ENCODE measurements around the gene UBALD1.

The UBALD1 gene

GRCh38 chr16:4614571-4615383, at the start of gene UBALD1:
Gene UBALD1, minus strand, starts transcription at chr16:4614888. Its CDS starts 91 bp downstream, at chr16:4614797.
- peak; percentile 90 for DNase-seq

DNA sequence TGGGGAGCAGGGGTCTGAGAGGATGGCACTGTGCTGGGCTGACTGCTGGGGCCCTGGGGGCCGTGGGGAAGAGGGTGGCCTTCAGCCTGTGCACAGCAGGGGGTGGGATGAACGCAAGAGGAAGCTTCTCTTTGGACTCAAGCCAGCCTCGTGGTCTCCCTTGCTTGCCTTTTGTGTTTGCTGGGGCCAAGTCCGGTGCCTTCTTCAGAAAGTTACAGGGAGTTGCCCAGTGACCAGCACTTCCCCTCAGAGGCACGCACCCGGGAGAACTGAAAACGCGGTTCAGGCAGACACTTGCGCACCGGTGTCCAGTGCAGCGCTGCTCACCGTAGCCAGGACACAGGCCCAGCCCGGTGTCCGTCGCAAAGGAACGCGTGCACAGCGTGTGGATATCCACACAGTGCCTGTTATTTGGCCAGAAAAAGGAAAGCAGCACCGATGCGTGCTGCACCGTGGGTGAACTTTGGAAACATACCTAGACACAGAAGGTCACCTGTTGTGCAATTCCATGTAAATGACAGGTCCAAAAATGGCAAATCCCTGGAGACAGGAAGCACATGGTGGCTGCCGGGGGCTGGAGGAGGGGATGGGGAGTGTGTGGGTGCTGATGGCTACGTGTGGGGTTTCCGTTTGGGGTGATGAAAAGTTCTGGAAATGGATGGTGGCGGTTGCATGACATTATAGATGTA, 49.2 kb upstream of the UBALD1 start:
- no peak for DNase-seq

- no peak for DNase-seq
These were observed 48.7 kb upstream of the UBALD1 start for GRCh38 chr16:4663465-4663776.

GRCh38 chr16:4661661-4662060, 47.0 kb upstream of the UBALD1 start:
- no peak for DNase-seq

- DNase-seq: peak; percentile 50
These were observed 45.8 kb upstream of the UBALD1 start for GRCh38 chr16:4660454-4661007.

DNA sequence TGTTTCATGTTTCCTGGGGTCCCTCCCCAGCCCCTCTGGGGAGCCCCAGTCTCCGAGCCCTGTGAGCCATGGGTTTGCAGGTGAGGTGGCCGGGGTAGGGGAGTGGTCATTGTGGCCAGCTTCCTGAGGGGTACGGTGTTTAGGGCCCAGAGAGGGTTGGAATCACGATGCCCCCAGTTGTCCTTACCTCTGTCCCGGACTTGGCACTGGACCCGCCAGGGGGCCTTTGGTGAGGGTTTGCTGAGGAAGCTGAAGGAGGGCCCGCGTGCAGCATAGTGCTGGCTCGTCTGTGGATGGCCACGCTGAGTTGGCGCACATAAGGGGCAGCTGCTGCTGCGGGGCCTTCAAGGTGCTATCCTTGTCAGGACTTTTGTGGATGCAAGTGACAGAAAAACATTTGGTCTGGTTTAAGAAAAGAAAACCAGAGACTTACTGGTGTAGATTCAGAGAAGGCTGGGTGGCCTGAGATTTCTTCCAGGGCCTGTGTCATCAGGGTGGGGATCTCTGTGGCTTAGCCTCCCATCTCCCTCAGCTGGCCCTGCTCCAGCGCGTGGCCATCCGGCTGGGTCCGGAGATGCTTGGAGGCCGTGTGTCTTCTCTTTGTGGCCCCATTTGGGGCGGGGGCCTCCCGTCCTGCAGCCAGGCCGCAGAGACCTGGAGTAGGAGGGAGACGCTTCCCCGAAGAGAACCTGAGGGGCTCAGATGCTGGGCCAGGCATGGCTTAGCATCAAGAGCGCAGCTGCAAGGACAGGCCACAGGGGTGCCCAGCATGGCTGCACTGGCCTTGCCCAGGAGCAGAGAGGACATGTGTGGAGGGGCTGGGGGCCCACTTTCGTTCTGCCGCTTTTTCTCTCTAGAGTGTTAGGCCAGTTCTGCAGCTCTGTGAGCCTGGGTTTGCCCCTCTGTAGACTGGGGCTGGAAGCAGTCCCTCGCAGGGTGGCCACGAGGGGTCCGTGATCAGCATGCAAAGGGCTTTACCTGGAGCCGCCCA, 45.0 kb upstream of the UBALD1 start:
- DNase-seq: no peak

GRCh38 chr16:4656695-4657686, 42.3 kb upstream of the UBALD1 start:
- no peak for DNase-seq

DNA sequence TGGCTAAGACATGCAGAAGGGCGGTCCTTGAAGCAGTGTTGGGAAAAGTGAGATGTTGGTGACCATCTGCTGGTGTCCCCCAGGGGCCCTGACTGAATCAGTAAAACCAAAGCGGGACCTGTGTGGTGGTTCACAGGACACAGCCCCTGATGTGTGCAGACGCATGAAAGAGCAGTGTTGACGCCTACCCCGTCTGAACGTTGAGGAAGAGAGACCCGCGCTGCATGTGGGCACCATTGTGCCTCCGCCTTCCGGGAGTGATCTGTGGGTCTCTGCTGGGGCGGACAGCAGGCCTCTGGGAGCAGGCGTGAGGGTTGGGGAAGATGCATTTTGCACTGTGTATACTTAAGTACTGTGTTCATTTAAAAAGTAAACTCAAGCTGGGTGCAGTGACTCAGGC, 41.5 kb upstream of the UBALD1 start:
- no peak for DNase-seq

DNA sequence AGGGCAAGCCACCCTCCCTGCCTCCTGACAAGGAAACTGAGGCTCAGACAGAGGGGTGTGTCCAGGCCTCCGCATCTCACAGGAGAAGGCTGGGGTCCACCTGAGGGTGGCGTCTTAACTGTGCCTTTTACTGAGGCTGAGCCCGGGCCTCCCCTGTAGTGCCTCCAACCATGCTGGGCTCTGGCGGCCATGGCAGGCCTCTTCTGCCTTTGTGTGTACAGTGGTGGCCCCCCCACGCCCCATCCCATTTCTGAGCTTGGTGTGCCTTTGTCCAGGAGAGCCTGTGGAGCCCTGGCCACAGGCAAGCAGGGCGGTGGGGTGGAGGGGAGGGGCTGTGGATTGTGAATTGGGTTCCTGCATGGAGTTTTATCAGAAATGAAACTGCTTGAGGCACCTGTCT, 41.1 kb upstream of the UBALD1 start:
- no peak for DNase-seq

DNA sequence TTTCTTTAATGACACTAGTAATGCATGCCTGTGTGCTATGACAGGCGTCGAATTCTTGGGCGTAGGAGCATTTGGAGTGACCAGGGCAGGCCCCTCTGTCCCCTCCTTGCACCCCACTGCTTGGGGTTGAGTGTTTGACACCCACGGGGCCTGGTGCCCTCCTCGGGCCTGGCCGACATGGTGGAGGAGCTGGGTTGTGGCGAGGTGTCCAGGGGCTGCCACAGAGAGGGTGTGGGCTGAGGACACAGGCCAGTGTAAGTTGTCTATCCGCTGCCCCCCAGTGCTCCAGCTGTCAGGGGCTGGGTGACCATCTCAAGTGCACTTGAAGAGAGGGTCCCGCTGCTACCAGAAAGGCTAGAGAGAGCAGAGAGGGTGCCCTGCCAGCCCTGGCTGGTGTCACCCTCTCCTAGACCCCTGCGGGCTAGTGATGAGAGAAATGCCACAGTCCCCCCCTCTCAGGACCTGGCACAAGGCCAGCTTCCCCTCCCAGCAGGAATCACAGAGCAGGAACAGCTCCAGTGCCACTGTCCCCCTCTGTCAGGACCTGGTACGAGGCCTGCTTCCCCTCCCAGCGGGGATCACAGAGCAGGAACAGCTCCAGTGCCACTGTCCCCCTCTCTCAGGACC, 40.4 kb upstream of the UBALD1 start:
- DNase-seq: no peak

GRCh38 chr16:4654011-4654963, 39.6 kb upstream of the UBALD1 start:
- DNase-seq: no peak

GRCh38 chr16:4652561-4652960, 37.9 kb upstream of the UBALD1 start:
- DNase-seq: no peak

DNA sequence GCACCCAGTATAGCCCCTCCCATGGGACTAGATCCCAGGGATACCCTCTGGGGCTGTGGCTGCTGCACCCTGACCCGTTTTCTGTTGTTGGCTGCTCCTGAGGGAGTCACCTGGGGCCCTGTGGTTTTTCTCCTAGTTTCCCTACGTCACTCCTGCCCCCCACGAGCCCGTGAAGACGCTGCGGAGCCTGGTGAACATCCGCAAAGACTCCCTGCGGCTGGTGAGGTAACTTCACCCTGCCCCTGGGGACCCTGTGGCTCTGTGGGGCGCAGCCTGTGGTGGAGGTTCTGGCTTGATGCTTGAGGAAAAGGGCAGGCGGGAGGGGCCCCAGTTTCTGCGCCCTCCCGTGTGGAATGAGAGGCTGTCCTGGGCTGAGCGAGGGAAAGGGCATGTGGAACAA, 37.1 kb upstream of the UBALD1 start:
- DNase-seq: no peak

- peak; percentile 54 for DNase-seq
These were observed 35.9 kb upstream of the UBALD1 start for GRCh38 chr16:4650443-4651074.

- no peak for DNase-seq
These were observed 35.2 kb upstream of the UBALD1 start for GRCh38 chr16:4649744-4650442.

GRCh38 chr16:4648917-4649316, 34.2 kb upstream of the UBALD1 start:
- no peak for DNase-seq

DNA sequence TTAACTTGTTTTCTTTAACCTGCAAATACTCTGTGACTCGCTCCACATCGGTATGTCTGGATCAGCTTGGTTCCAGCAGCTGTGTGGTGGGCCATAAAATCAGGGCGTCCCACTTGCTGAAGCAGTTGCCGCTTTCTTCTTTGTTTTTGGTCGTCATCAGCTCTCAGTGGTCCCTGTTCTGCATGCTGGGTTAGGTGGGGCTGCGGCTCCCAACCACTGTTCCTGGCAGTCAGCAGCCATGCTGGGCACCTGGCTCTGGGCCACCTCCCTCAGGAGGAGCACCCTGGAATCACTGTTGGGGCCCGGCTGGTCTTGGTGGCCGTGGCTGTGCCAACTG, 32.9 kb upstream of the UBALD1 start:
- DNase-seq: no peak

DNA sequence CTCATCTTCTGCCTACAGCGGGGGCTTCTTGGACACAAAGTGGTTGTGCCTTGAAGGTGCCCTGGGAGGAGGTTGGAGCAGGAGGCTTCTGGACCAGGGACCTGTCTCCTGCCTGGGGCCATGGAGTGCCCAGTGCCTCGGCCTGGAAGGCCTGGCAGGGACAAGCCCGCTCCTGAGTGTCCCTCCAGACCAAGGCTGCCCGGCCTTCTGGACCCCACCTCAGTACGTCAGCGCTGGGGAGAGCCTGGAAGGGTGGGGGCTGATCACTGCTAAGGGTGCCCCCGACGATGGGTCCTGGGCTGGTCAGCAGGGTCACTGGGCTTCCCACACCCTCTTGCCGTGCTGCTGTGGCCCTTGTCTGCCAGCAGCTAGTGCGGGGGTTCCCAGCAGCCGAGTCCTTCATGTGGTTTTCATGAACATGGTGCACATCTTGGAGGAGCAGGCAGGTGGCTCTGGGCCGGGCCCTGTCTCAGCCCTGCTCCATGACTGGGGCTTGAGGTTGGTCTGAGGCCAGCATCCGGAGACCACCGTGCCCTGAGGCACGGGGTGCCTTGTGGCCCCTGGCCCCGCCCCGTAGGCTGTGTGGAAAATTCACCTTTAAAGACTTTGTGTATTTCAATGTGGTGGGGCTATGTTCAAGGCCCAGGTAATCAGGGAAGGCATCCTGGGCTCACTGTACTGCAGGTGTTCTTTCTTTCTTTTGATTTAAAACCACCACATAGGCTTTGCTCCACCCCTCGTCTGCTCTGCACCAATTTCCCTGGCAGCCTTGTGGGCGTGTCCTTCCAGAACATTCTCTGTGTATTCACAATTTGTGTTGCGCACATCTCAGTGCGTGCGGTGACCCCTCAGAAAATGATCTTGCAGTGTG, 32.3 kb upstream of the UBALD1 start:
- no peak for DNase-seq
